ENCODE data around the gene RCAN2. TPM values are rescaled to one million over a fixed set of nuclear protein-coding genes. Genes with fewer than 3 reads are reported as not detected.

The RCAN2 gene
- total RNA-seq, 1 donor from 2014 or later, result 4.6 TPM

GRCh38 chr6:46289898-46290297, 201.4 kb downstream of the RCAN2 start:
- DNase-seq (ENCODE audit: extremely low spot score, unreplicated experiment), result no peak
- Mint-ChIP-seq H3K27me3 (no peaks in the 10 kb centered on the region), H3K36me3 (peaks cover 4% of the 10 kb centered on the region), H3K4me1 (ENCODE audit: unreplicated experiment) (peaks cover 26% of the 10 kb centered on the region), H3K4me3 (no peak overlapping the region), H3K27ac (no peak overlapping the region), H3K9me3 (peaks cover 9% of the 10 kb centered on the region)
- no peak for TF ChIP-seq CTCF (conservative IDR thresholded peaks at IDR 0.05)

- Mint-ChIP-seq H3K27me3 (no peaks in the 10 kb centered on the region), H3K4me3 (no peak overlapping the region), H3K4me1 (ENCODE audit: unreplicated experiment) (peaks cover 26% of the 10 kb centered on the region), H3K27ac (no peak overlapping the region), H3K36me3 (peaks cover 4% of the 10 kb centered on the region), H3K9me3 (peaks cover 9% of the 10 kb centered on the region)
- no peak for TF ChIP-seq CTCF (conservative IDR thresholded peaks at IDR 0.05)
- no peak for DNase-seq (ENCODE audit: extremely low spot score, unreplicated experiment)
Observed at GRCh38 chr6:46288835-46289234, 202.4 kb downstream of the RCAN2 start.

DNA sequence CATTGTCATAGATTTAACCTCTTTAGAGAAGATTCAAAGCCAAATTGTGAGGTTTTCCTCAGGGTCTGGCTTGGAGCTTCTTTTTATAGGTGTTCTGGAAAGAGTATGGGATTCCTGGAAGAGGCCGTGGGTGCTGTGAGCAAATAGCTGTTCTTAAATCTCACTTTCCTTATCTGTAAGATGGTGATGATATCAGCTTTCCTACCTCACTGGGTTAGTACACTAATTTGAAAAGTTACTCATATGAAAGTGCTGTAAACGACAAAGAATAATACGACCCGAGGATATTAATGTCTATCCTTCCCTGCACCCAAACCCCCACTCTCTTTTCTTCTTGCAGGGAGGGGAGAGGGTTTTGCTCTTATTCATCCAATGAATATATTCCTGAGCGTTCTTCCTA, 203.6 kb downstream of the RCAN2 start:
- no peak overlapping the region for H3K4me3 Mint-ChIP-seq
- no peaks in the 10 kb centered on the region for H3K27me3 Mint-ChIP-seq
- no peak for TF ChIP-seq CTCF (conservative IDR thresholded peaks at IDR 0.05)
- no peak for DNase-seq (ENCODE audit: extremely low spot score, unreplicated experiment)
- peaks cover 26% of the 10 kb centered on the region for H3K4me1 Mint-ChIP-seq (ENCODE audit: unreplicated experiment)
- H3K27ac Mint-ChIP-seq, result no peak overlapping the region
- peaks cover 4% of the 10 kb centered on the region for H3K36me3 Mint-ChIP-seq
- peaks cover 4% of the 10 kb centered on the region for H3K9me3 Mint-ChIP-seq

- Mint-ChIP-seq H3K27me3 (no peaks in the 10 kb centered on the region), H3K4me3 (no peak overlapping the region), H3K4me1 (ENCODE audit: unreplicated experiment) (peaks cover 26% of the 10 kb centered on the region), H3K36me3 (peaks cover 4% of the 10 kb centered on the region), H3K27ac (no peak overlapping the region), H3K9me3 (peaks cover 4% of the 10 kb centered on the region)
- TF ChIP-seq CTCF (conservative IDR thresholded peaks at IDR 0.05), result no peak
- DNase-seq (ENCODE audit: extremely low spot score, unreplicated experiment), result no peak
Observed at GRCh38 chr6:46287043-46287442, 204.2 kb downstream of the RCAN2 start.

DNA sequence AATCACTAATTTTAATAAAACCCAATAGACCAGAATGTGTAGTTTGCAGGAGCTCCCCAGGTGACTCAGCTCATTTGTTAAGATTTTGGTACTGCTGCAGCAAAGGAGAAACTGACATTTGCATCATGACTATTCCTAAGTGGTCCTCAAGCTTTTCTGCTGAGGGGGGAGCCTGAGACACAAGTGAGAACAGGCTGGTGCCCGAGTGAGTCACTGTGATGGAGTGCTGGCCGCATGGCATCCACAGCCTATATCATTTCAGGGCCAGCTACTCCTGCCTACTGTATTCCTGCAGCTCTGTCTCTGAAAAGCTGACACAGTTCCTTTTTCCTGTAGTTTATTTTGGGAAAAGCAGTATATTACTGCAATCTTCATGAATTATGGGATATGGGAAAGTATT, 206.8 kb downstream of the RCAN2 start:
- H3K4me1 Mint-ChIP-seq (ENCODE audit: unreplicated experiment), result peaks cover 5% of the 10 kb centered on the region
- no peaks in the 10 kb centered on the region for H3K27me3 Mint-ChIP-seq
- DNase-seq (ENCODE audit: extremely low spot score, unreplicated experiment), result no peak

More for the DNA sequence above, 206.8 kb downstream of the RCAN2 start:
- Mint-ChIP-seq H3K36me3 (peaks cover 4% of the 10 kb centered on the region), H3K9me3 (peaks cover 4% of the 10 kb centered on the region), H3K4me3 (no peak overlapping the region), H3K27ac (no peak overlapping the region)
- TF ChIP-seq CTCF (conservative IDR thresholded peaks at IDR 0.05), result no peak

All from type B pancreatic cell (in vitro differentiated cells).